ENCODE measurements around the gene MICAL3. TPM values are rescaled to one million over a fixed set of nuclear protein-coding genes. Genes with fewer than 3 reads are reported as not detected.

Gene MICAL3
- total RNA-seq, 1 experiment from 2014 or later = 23.7 TPM

DNA sequence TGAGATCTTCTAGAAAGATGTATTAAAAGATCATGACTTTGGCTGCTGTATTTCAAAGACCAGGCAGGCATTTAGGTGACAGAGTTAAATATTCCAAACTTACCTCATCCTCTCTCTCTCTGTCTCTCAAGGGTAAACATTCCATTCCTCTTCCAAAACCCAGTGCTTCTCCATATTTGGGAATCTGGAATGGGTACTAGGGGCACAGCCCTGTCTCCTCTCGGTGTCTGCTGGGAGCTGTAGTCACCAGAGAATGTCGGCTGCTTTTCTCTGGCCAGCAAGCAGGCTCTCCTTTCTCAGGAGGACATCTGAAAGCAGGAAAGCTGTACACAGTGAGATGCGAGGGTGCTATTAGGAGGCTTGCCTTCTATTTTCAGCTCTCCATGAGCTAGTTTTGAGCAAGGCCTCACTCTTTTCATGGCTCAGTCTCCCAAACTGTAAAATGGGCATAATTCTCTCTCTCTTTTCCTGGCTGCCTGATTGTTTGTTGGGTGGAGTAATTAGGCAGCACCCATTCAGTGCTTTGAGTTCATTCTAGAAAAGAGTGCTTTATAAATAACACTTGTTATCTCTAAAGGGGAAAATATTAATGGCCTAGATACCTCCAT lies 44.1 kb upstream of the MICAL3 start:
- Histone ChIP-seq H3F3A (ENCODE audit: low read length, unreplicated experiment) (no peaks in the 10 kb centered on the region), H3K9me3 (ENCODE audit: low read length) (no peaks in the 10 kb centered on the region), H3K9ac (ENCODE audit: low read length) (no peak overlapping the region), H3K4me3 (ENCODE audit: low read length) (no peak overlapping the region), H3K27me3 (ENCODE audit: low read length) (no peaks in the 10 kb centered on the region), H3K79me2 (ENCODE audit: low read length) (no peaks in the 10 kb centered on the region), H3K9me2 (replicated peaks; ENCODE audit: low read length) (no peaks in the 10 kb centered on the region), H3K27ac (ENCODE audit: low read length) (no peak overlapping the region), H3K4me1 (ENCODE audit: insufficient read depth, low read length) (peaks cover 25% of the 10 kb centered on the region), H4K20me1 (ENCODE audit: low read length) (no peaks in the 10 kb centered on the region), H3K36me3 (ENCODE audit: low read depth, low read length) (no peaks in the 10 kb centered on the region), H3K4me2 (ENCODE audit: low read length) (no peak overlapping the region), H2AFZ (ENCODE audit: low read length) (no peak overlapping the region)
- ChIA-PET CTCF (no interaction called here), POLR2A (ENCODE audit: unreplicated experiment) (no interaction called here)
- no peak for ATAC-seq
- TF ChIP-seq EZH2 (IDR thresholded peaks at IDR 0.05; ENCODE audit: low read length, unreplicated experiment) = no peak
- TF ChIP-seq EZH2phosphoT487 (IDR thresholded peaks at IDR 0.05; ENCODE audit: borderline replicate concordance, low read length) = no peak
- TF ChIP-seq, protein P1, sequence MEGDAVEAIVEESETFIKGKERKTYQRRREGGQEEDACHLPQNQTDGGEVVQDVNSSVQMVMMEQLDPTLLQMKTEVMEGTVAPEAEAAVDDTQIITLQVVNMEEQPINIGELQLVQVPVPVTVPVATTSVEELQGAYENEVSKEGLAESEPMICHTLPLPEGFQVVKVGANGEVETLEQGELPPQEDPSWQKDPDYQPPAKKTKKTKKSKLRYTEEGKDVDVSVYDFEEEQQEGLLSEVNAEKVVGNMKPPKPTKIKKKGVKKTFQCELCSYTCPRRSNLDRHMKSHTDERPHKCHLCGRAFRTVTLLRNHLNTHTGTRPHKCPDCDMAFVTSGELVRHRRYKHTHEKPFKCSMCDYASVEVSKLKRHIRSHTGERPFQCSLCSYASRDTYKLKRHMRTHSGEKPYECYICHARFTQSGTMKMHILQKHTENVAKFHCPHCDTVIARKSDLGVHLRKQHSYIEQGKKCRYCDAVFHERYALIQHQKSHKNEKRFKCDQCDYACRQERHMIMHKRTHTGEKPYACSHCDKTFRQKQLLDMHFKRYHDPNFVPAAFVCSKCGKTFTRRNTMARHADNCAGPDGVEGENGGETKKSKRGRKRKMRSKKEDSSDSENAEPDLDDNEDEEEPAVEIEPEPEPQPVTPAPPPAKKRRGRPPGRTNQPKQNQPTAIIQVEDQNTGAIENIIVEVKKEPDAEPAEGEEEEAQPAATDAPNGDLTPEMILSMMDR (conservative IDR thresholded peaks at IDR 0.05; ENCODE audit: low read depth, low read length) = no peak
- no TSS peak for BruUV-seq (replicated peaks)
- intact Hi-C loops (cut with micrococcal nuclease) = no loop called here
- DNase-seq = no peak

DNA sequence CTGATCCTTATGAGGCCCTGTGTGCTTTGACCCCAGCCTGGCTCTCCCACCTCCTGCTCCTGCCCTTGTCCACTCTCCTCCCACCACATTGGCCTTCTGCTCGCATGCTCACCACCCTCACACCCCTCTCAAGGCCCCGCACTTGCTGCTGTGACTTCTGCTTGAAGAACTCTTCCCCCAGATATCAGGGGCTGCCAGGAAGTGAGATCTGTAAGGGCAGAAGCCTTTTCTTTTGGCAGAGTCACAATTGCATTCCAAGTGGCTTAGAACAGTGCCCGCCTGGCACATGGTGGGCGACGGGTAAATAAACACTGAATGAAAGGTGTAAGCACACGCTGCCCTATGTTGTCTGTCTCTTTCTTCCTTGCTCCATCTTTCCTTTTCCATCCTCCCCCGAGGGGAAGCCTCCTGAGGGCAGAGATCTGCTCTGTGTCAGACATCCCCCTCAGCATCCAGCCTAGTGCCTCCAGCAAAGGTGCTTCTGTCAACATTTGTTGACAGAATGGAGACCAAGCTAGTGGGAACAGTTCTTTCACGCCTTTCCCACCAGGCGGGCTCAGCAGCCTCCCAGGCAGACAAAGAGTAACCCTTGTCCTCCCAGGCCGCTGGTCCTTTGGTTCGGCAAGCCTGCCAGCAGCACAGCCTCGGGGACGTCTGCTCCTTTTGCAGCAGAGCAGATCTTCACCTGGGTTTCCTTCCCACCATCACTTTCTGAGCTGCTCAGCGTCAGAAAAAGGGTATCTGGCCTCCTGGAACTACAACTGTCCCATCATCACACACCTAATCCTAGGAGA lies 43.4 kb upstream of the MICAL3 start:
- no peaks in the 10 kb centered on the region for H3K9me3 ChIP-seq (ENCODE audit: low read length)
- no peak for DNase-seq
- H3K4me2 ChIP-seq (ENCODE audit: low read length) = no peak overlapping the region
- no peak overlapping the region for H3K9ac ChIP-seq (ENCODE audit: low read length)
- no peaks in the 10 kb centered on the region for H3K36me3 ChIP-seq (ENCODE audit: low read depth, low read length)
- no peak overlapping the region for H3K27ac ChIP-seq (ENCODE audit: low read length)
- H3K27me3 ChIP-seq (ENCODE audit: low read length) = no peaks in the 10 kb centered on the region
- H3K9me2 ChIP-seq (replicated peaks; ENCODE audit: low read length) = no peaks in the 10 kb centered on the region
- H3K4me3 ChIP-seq (ENCODE audit: low read length) = no peak overlapping the region
- BruUV-seq (replicated peaks) = no TSS peak
- H3K79me2 ChIP-seq (ENCODE audit: low read length) = no peaks in the 10 kb centered on the region
- TF ChIP-seq EZH2 (IDR thresholded peaks at IDR 0.05; ENCODE audit: low read length, unreplicated experiment) (no peak), EZH2phosphoT487 (IDR thresholded peaks at IDR 0.05; ENCODE audit: borderline replicate concordance, low read length) (no peak)
- TF ChIP-seq, protein P1 (conservative IDR thresholded peaks at IDR 0.05; ENCODE audit: low read depth, low read length) = no peak
- no peaks in the 10 kb centered on the region for H3F3A ChIP-seq (ENCODE audit: low read length, unreplicated experiment)
- ATAC-seq = no peak
- intact Hi-C loops (cut with micrococcal nuclease) = no loop called here
- no peaks in the 10 kb centered on the region for H4K20me1 ChIP-seq (ENCODE audit: low read length)
- POLR2A ChIA-PET (ENCODE audit: unreplicated experiment) = no interaction called here
- CTCF ChIA-PET = no interaction called here
- no peak overlapping the region for H2AFZ ChIP-seq (ENCODE audit: low read length)
- H3K4me1 ChIP-seq (ENCODE audit: insufficient read depth, low read length) = peaks cover 31% of the 10 kb centered on the region

DNA sequence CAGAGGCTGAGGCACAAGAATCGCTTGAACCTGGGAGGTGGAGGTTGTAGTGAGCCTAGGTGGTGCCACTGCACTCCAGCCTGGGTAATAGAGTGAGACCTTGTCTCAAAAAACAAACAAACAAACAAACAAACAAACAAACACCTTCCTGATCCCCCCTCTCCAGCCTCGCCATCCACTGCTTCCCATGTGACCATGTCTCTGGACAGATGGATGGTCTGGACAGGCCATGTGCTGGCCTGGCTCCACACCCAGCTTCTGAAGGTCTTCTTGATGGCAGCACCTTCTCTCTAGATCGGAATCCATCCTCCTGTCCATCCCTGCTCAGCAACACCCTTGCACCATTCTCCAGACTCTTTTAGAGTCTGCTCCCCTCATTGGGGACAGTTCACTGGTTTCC lies 42.8 kb upstream of the MICAL3 start:
- H3K36me3 ChIP-seq (ENCODE audit: low read depth, low read length) = no peaks in the 10 kb centered on the region
- no peak overlapping the region for H3K4me3 ChIP-seq (ENCODE audit: low read length)
- no peaks in the 10 kb centered on the region for H3K79me2 ChIP-seq (ENCODE audit: low read length)
- intact Hi-C loops (cut with micrococcal nuclease) = no loop called here
- ATAC-seq (no peak), DNase-seq (no peak)
- no TSS peak for BruUV-seq (replicated peaks)
- no peaks in the 10 kb centered on the region for H3K9me3 ChIP-seq (ENCODE audit: low read length)
- TF ChIP-seq EZH2 (IDR thresholded peaks at IDR 0.05; ENCODE audit: low read length, unreplicated experiment) = no peak
- TF ChIP-seq EZH2phosphoT487 (IDR thresholded peaks at IDR 0.05; ENCODE audit: borderline replicate concordance, low read length) = no peak
- TF ChIP-seq, protein P1 (conservative IDR thresholded peaks at IDR 0.05; ENCODE audit: low read depth, low read length) = no peak
- ChIA-PET CTCF (no interaction called here), POLR2A (ENCODE audit: unreplicated experiment) (no interaction called here)
- no peaks in the 10 kb centered on the region for H3K27me3 ChIP-seq (ENCODE audit: low read length)
- H3K9ac ChIP-seq (ENCODE audit: low read length) = no peak overlapping the region
- H2AFZ ChIP-seq (ENCODE audit: low read length) = no peak overlapping the region
- H3F3A ChIP-seq (ENCODE audit: low read length, unreplicated experiment) = no peaks in the 10 kb centered on the region
- H3K4me2 ChIP-seq (ENCODE audit: low read length) = no peak overlapping the region
- H3K4me1 ChIP-seq (ENCODE audit: insufficient read depth, low read length) = peaks cover 36% of the 10 kb centered on the region
- no peaks in the 10 kb centered on the region for H4K20me1 ChIP-seq (ENCODE audit: low read length)
- H3K9me2 ChIP-seq (replicated peaks; ENCODE audit: low read length) = no peaks in the 10 kb centered on the region
- H3K27ac ChIP-seq (ENCODE audit: low read length) = no peak overlapping the region
